ENCODE measurements around the gene IBA57. TPM values are rescaled to one million over a fixed set of nuclear protein-coding genes. Genes with fewer than 3 reads are reported as not detected.

The IBA57 gene
- total and polyA plus RNA-seq, 11 donors, result 4.8 to 18.6 (median 11.8) TPM

- ATAC-seq, result no peak
- Histone ChIP-seq H3K4me1 (peaks cover 0 to 66% (median 27%) of the 10 kb centered on the region in 12 donors), H3K4me3 (peak overlapping the region in 2 of 12 donors; percentile 42 to 78), H3K36me3 (peaks cover 0 to 33% (median 6%) of the 10 kb centered on the region in 9 donors), H3K27me3 (peaks cover 0 to 10% (median 0%) of the 10 kb centered on the region in 9 donors), H3K27ac (peak overlapping the region in 2 of 12 donors; percentile 24 to 99), H3K9me3 (no peaks in the 10 kb centered on the region)
- WGBS, 4 donors, result 66 to 89% (median 76%) methylated on average over 54 to 96 of the region's 96 CpGs
- intact Hi-C loops (cut with DNase I), result loop anchor here in 1 of 10 donors (10.0 kb wide), 1 partner anchor 243 kb away; a partner anchor contains a TSS
- DNase-seq, result peak in 2 of 5 donors; percentile 16 to 60
- TF ChIP-seq CTCF (IDR thresholded peaks at IDR 0.05) (no peak), POLR2A (IDR thresholded peaks at IDR 0.05) (no peak)
These were observed 46.2 kb downstream of the IBA57 start for GRCh38 chr1:228211531-228212414.

DNA sequence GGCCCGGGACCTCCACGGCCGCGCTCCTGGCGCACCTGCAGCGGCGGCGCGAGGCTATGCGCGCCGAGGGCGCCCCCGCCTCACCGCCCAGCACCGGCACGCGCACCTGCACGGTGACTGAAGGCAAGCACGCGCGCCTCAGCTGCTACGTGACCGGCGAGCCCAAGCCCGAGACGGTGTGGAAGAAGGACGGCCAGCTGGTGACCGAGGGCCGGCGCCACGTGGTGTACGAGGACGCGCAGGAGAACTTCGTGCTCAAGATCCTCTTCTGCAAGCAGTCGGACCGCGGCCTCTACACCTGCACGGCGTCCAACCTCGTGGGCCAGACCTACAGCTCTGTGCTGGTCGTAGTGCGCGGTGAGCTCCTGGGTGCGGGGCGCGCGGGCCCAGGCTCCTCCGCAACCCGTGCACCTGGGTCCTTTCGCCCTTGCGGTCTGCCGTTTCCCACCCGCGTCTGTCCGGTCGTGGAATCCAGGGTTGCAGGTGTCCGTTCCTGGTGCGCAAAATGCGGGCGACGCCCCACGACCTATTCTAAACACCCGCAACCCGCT is 46.9 kb downstream of the IBA57 start:
- ATAC-seq, result no peak
- H3K36me3 ChIP-seq, result peaks cover 0 to 40% (median 13%) of the 10 kb centered on the region in 9 donors
- peaks cover 0 to 60% (median 21%) of the 10 kb centered on the region in 12 donors for H3K4me1 ChIP-seq
- intact Hi-C loops (cut with DNase I), result loop anchor here in 1 of 10 donors (10.0 kb wide), 1 partner anchor 242 kb away; a partner anchor contains a TSS
- no peaks in the 10 kb centered on the region for H3K9me3 ChIP-seq
- H3K4me3 ChIP-seq, result peak overlapping the region in 9 of 12 donors; percentile 39 to 62 (median 48)
- peak overlapping the region in 4 of 12 donors; percentile 12 to 99 (median 28) for H3K27ac ChIP-seq
- peak in 1 of 5 donors; percentile 58 for DNase-seq
- 25 to 43% (median 35%) methylated on average over 19 to 66 of the region's 66 CpGs for WGBS, 4 donors
- peaks cover 0 to 10% (median 0%) of the 10 kb centered on the region in 9 donors for H3K27me3 ChIP-seq
- TF ChIP-seq CTCF (IDR thresholded peaks at IDR 0.05), result no peak
- no peak for TF ChIP-seq POLR2A (IDR thresholded peaks at IDR 0.05)

DNA sequence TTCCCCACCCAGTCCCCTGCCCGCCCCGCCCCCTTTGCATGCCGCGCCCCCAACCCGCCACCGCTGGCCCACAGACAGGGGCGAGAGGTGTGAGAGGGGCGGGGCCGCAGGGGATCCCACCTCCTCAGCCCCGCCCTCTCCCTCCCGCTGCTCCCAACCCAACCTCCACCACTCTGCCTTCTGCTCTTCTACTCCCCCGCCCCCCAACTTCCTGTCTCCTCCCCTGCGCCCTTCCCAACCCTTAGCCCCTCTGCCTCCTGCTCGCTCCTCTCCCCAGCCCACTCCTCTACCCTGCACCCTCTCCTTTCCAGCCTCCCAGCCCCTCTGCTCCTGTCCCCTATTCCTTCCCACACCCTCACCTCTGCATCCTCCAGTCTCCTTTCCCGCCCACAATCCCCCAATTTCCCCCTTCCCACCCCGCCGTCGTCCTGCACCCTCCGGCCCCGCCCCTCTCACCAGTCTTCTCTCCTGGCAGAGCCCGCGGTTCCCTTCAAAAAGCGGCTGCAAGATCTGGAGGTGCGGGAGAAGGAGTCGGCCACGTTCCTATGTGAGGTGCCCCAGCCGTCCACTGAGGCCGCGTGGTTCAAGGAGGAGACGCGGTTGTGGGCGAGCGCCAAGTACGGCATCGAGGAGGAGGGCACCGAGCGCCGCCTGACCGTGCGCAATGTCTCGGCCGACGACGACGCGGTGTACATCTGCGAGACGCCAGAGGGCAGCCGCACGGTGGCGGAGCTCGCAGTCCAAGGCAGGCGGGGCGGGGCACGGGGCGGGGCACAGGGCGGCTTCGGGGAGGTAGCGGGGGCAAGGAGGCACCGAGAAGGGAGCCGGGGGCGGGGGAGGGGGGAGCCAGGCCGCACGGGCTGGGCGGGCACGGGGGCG is 47.6 kb downstream of the IBA57 start:
- no peak for TF ChIP-seq POLR2A (IDR thresholded peaks at IDR 0.05)
- TF ChIP-seq CTCF (IDR thresholded peaks at IDR 0.05), result peak in 11 of 12 donors; percentile 27 to 59 (median 46)
- peaks cover 0 to 10% (median 0%) of the 10 kb centered on the region in 9 donors for H3K27me3 ChIP-seq
- ATAC-seq (peak; percentile 43 to 68 (median 64)), DNase-seq (peak; percentile 81 to 93 (median 87))
- H3K27ac ChIP-seq, result peak overlapping the region in 6 of 12 donors; percentile 22 to 99 (median 54)
- H3K36me3 ChIP-seq, result peaks cover 0 to 45% (median 21%) of the 10 kb centered on the region in 9 donors
- peak overlapping the region in 11 of 12 donors; percentile 24 to 62 (median 47) for H3K4me3 ChIP-seq
- intact Hi-C loops (cut with DNase I), result loop anchor here in 1 of 10 donors (10.0 kb wide), 1 partner anchor 242 kb away; a partner anchor contains a TSS
- peaks cover 0 to 58% (median 20%) of the 10 kb centered on the region in 12 donors for H3K4me1 ChIP-seq
- H3K9me3 ChIP-seq, result no peaks in the 10 kb centered on the region
- WGBS, 4 donors, result 5 to 8% (median 6%) methylated on average over 42 to 67 of the region's 67 CpGs
